Measurements from ENCODE around the gene KTN1.

The KTN1 gene

GRCh38 chr14:55704654-55705053, 124.6 kb downstream of the KTN1 start:
- Histone ChIP-seq H3K36me3 (replicated peaks) (no peaks in the 10 kb centered on the region), H3K27ac (no peak overlapping the region), H3K4me3 (ENCODE audit: low read depth, low read length) (no peak overlapping the region), H3K27me3 (replicated peaks) (no peaks in the 10 kb centered on the region)
- in situ Hi-C loops (cut with HindIII; ENCODE audit: low pct_ligation_motif_present, low sequenced_read_pairs), result no loop called here
- no peak for DNase-seq
- TF ChIP-seq CTCF (IDR thresholded peaks at IDR 0.05; ENCODE audit: low read depth, low read length, missing control alignments), result no peak

GRCh38 chr14:55705651-55706364, 125.8 kb downstream of the KTN1 start:
- no peak for TF ChIP-seq CTCF (IDR thresholded peaks at IDR 0.05; ENCODE audit: low read depth, low read length, missing control alignments)
- Histone ChIP-seq H3K27ac (no peak overlapping the region), H3K36me3 (replicated peaks) (no peaks in the 10 kb centered on the region), H3K4me3 (ENCODE audit: low read depth, low read length) (no peak overlapping the region), H3K27me3 (replicated peaks) (no peaks in the 10 kb centered on the region)
- no peak for DNase-seq
- in situ Hi-C loops (cut with HindIII; ENCODE audit: low pct_ligation_motif_present, low sequenced_read_pairs), result no loop called here

GRCh38 chr14:55706365-55706684, 126.3 kb downstream of the KTN1 start:
- H3K27ac ChIP-seq, result no peak overlapping the region
- DNase-seq, result no peak
- H3K36me3 ChIP-seq (replicated peaks), result no peaks in the 10 kb centered on the region
- H3K4me3 ChIP-seq (ENCODE audit: low read depth, low read length), result no peak overlapping the region
- H3K27me3 ChIP-seq (replicated peaks), result no peaks in the 10 kb centered on the region
- in situ Hi-C loops (cut with HindIII; ENCODE audit: low pct_ligation_motif_present, low sequenced_read_pairs), result no loop called here
- TF ChIP-seq CTCF (IDR thresholded peaks at IDR 0.05; ENCODE audit: low read depth, low read length, missing control alignments), result no peak

GRCh38 chr14:55706893-55707292, 126.9 kb downstream of the KTN1 start:
- H3K27me3 ChIP-seq (replicated peaks), result no peaks in the 10 kb centered on the region
- DNase-seq, result no peak
- H3K36me3 ChIP-seq (replicated peaks), result no peaks in the 10 kb centered on the region
- no peak overlapping the region for H3K27ac ChIP-seq
- in situ Hi-C loops (cut with HindIII; ENCODE audit: low pct_ligation_motif_present, low sequenced_read_pairs), result no loop called here
- H3K4me3 ChIP-seq (ENCODE audit: low read depth, low read length), result no peak overlapping the region
- no peak for TF ChIP-seq CTCF (IDR thresholded peaks at IDR 0.05; ENCODE audit: low read depth, low read length, missing control alignments)

GRCh38 chr14:55707365-55707804, 127.4 kb downstream of the KTN1 start:
- H3K36me3 ChIP-seq (replicated peaks), result no peaks in the 10 kb centered on the region
- no peak overlapping the region for H3K4me3 ChIP-seq (ENCODE audit: low read depth, low read length)
- H3K27ac ChIP-seq, result no peak overlapping the region
- no peaks in the 10 kb centered on the region for H3K27me3 ChIP-seq (replicated peaks)
- peak; percentile 61 for TF ChIP-seq CTCF (IDR thresholded peaks at IDR 0.05; ENCODE audit: low read depth, low read length, missing control alignments)
- in situ Hi-C loops (cut with HindIII; ENCODE audit: low pct_ligation_motif_present, low sequenced_read_pairs), result no loop called here
- DNase-seq, result peak; percentile 35

- DNase-seq, result no peak
- in situ Hi-C loops (cut with HindIII; ENCODE audit: low pct_ligation_motif_present, low sequenced_read_pairs), result no loop called here
- H3K27ac ChIP-seq, result no peak overlapping the region
These were observed 130.6 kb downstream of the KTN1 start for GRCh38 chr14:55710506-55711041.

More at GRCh38 chr14:55710506-55711041, 130.6 kb downstream of the KTN1 start:
- no peaks in the 10 kb centered on the region for H3K36me3 ChIP-seq (replicated peaks)
- no peak overlapping the region for H3K4me3 ChIP-seq (ENCODE audit: low read depth, low read length)
- no peak for TF ChIP-seq CTCF (IDR thresholded peaks at IDR 0.05; ENCODE audit: low read depth, low read length, missing control alignments)
- no peaks in the 10 kb centered on the region for H3K27me3 ChIP-seq (replicated peaks)

Data from brain microvascular endothelial cell (primary cell).